HT-29 (cell line): ENCODE measurements around the gene CDKN2AIP. TPM values are rescaled to one million over a fixed set of nuclear protein-coding genes. Genes with fewer than 3 reads are reported as not detected.

Experiments used
- DNase-seq: peaks from one replicate; pipeline ENCODE4 v3.0.0-alpha.2; 2015; ENCODE audit warnings: low spot score
- total RNA-seq: library from RNA; depleted of rRNA; stranded (reverse); fragments of >200 nt; shearing (Covaris generic); gene quantifications from 2 replicates; pipeline ENCODE4 v1.2.3, GENCODE V29; 2014; rRNA removed

Gene CDKN2AIP
- total RNA-seq, 1 experiment from 2014 or later, result 17.8 TPM

GRCh38 chr4:183493246-183493645 lies 48.8 kb downstream of the CDKN2AIP start:
- no peak for DNase-seq

DNA sequence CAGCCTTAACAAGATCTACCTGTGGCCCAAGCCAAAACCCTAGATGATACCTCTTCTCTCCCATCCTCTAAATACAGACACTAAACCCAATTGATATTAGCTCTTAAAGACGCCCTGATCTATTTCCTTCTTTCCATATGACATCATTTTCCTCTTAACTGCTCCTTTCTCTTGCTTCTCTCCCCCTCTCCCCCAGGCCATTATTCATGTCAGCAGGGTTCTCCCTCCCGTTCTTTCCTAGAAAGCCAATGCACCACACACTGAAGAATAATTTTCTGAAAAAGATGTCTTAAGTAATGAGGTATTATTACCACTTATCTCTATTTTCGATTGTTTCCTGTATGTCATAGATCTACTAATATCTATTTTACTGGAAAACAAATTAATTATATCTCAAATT lies 50.7 kb downstream of the CDKN2AIP start:
- DNase-seq, result no peak

Other genes with a start within 250 kb of the CDKN2AIP start
- not detected in 2 replicates for gene CLDN22, start 124.4 kb upstream of the CDKN2AIP start, total RNA-seq
- not detected in 2 replicates for gene CLDN24, start 122.2 kb upstream of the CDKN2AIP start, total RNA-seq
- gene ING2, start 60.4 kb downstream of the CDKN2AIP start, total RNA-seq, result 4.8 and 8.1 TPM in 2 replicates
- 22.1 and 25.3 TPM in 2 replicates for gene RWDD4, start 214.5 kb downstream of the CDKN2AIP start, total RNA-seq
- 6.6 and 9.8 TPM in 2 replicates for gene TRAPPC11, start 214.7 kb downstream of the CDKN2AIP start, total RNA-seq